ENCODE data around the gene RPS18.
A peak's percentile ranks its signal among the peaks of the same experiment; 100 is the strongest.

The RPS18 gene

DNA sequence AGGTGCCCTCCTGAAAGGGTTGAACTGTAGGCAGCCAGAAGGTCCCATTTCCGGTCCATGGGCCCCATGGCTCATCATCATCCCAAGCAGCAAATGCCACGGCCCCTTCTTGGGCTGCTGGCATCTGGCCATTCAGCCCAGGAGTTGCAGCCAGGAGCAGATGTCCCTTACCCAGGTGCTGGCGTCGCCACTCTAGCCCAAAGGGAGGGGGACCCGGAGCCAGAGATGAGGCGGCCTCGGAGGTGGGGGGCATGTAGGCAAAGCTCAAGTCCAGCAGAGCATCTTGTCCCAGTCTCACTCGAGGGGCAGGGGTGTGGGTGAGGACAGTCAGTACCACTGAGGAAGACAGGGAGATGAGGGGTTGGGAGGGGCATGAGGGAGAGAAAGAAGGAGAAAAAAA is 33.2 kb downstream of the RPS18 start:
- DNase-seq = no peak
- no peak overlapping the region for H3K27ac ChIP-seq
- H3K27me3 ChIP-seq (ENCODE audit: insufficient read depth, low read depth, severe bottlenecking) = no peaks in the 10 kb centered on the region
- no peaks in the 10 kb centered on the region for H3K36me3 ChIP-seq
- TF ChIP-seq, protein P1, sequence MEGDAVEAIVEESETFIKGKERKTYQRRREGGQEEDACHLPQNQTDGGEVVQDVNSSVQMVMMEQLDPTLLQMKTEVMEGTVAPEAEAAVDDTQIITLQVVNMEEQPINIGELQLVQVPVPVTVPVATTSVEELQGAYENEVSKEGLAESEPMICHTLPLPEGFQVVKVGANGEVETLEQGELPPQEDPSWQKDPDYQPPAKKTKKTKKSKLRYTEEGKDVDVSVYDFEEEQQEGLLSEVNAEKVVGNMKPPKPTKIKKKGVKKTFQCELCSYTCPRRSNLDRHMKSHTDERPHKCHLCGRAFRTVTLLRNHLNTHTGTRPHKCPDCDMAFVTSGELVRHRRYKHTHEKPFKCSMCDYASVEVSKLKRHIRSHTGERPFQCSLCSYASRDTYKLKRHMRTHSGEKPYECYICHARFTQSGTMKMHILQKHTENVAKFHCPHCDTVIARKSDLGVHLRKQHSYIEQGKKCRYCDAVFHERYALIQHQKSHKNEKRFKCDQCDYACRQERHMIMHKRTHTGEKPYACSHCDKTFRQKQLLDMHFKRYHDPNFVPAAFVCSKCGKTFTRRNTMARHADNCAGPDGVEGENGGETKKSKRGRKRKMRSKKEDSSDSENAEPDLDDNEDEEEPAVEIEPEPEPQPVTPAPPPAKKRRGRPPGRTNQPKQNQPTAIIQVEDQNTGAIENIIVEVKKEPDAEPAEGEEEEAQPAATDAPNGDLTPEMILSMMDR (IDR thresholded peaks at IDR 0.05; ENCODE audit: low read depth, low read length) = no peak
- H3K4me3 ChIP-seq (ENCODE audit: low read depth, low read length) = no peak overlapping the region
- H3K9me3 ChIP-seq (ENCODE audit: severe bottlenecking) = no peaks in the 10 kb centered on the region

DNA sequence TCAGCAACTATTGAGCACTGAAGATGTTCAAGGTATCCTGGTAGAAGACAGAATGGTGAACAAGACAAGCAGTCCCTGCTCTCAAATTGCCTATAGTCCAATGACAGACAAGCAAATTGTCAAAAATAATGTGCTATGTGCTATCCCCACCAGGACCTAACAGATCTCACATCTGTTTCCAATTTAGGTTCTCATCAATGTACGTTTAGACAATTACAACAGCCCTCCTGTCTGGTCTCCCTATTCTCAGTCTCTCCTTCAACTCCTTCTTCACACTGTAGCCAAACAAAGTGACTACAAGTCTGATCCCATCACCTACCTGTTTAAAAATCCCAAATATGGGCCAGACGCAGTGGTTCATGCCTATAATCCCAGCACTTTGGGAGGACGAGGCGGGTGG is 34.5 kb downstream of the RPS18 start:
- no peak for DNase-seq
- no peaks in the 10 kb centered on the region for H3K36me3 ChIP-seq
- no peak overlapping the region for H3K4me3 ChIP-seq (ENCODE audit: low read depth, low read length)
- no peaks in the 10 kb centered on the region for H3K9me3 ChIP-seq (ENCODE audit: severe bottlenecking)
- H3K27me3 ChIP-seq (ENCODE audit: insufficient read depth, low read depth, severe bottlenecking) = no peaks in the 10 kb centered on the region
- no peak overlapping the region for H3K27ac ChIP-seq
- TF ChIP-seq, protein P1 (IDR thresholded peaks at IDR 0.05; ENCODE audit: low read depth, low read length) = no peak

DNA sequence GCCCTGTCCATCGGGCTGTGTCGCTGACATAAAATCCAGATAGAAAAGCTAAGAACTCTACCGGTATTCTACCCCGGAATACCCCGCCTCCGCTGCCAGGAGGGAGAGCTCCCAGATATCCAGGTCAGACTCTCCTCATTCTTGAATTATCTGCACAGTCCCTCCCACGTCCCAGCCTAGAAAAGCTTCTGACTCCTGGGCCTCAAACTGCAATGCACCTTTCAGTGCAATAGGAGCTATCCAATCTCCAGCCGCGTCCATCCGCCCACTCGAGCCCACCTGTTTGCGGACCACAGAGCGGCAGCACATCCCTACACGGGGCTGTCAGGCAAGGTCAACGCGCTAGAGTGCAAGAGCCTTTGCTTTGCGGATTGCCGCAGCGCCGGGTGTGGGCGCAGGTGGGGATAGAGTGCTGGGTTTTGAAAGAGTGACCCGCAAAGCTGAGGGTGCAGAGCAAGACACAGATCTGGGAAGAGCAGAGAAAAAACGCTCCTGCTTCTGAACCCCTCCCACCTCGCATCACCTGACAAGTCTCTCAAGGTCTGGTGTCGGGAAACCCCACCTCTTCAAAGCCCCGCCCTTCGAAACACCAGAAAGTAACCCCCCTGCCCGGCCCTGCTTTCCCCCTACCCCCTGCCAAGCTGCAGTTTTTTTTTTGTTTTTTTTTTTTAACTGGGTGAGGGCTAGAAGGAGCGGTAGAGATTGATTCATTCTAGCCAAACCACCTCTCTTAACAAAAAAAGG is 40.7 kb downstream of the RPS18 start:
- TF ChIP-seq, protein P1 (IDR thresholded peaks at IDR 0.05; ENCODE audit: low read depth, low read length) = peak; percentile 32; the same call in 1 of the 2 replicates
- Histone ChIP-seq H3K9me3 (ENCODE audit: severe bottlenecking) (no peaks in the 10 kb centered on the region), H3K27me3 (ENCODE audit: insufficient read depth, low read depth, severe bottlenecking) (no peaks in the 10 kb centered on the region), H3K36me3 (peaks cover 7% of the 10 kb centered on the region; the same call in 1 of the 2 replicates), H3K27ac (no peak overlapping the region), H3K4me3 (ENCODE audit: low read depth, low read length) (peak overlapping the region; percentile 56)
- peak; percentile 89 for DNase-seq

DNA sequence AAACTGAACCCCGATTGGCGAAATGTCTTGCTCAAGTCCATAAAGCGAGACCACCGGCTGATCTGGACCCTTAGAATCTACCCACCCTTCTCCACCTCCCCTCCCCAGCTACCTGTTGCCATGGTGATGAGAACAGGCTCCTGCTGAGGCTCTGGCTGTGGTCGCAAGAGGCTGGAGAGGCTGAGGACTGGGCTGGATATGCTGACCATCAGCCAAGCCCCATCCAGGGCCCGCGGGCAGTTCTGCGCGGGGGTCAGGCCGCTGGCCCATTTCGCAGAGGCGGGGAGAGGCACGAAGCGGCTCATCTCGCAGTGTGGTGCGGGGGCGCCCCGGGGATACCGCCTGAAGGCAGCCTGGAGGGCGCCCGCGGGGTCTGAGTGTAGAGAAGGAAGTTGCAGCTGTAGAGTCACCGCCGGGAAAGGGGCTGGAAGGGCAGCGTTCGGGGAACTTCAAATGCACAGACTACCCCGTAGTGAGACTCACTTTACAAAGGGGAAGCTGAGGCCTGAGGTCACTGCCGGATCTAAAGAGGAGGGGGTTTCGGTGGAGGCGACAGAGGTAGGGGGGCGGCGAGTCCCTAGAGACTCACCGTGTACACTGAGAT is 41.3 kb downstream of the RPS18 start:
- Histone ChIP-seq H3K36me3 (peaks cover 7% of the 10 kb centered on the region; the same call in 1 of the 2 replicates), H3K4me3 (ENCODE audit: low read depth, low read length) (peak overlapping the region; percentile 56), H3K27me3 (ENCODE audit: insufficient read depth, low read depth, severe bottlenecking) (no peaks in the 10 kb centered on the region), H3K9me3 (ENCODE audit: severe bottlenecking) (no peaks in the 10 kb centered on the region), H3K27ac (no peak overlapping the region)
- DNase-seq = no peak
- TF ChIP-seq, protein P1 (IDR thresholded peaks at IDR 0.05; ENCODE audit: low read depth, low read length) = no peak

DNA sequence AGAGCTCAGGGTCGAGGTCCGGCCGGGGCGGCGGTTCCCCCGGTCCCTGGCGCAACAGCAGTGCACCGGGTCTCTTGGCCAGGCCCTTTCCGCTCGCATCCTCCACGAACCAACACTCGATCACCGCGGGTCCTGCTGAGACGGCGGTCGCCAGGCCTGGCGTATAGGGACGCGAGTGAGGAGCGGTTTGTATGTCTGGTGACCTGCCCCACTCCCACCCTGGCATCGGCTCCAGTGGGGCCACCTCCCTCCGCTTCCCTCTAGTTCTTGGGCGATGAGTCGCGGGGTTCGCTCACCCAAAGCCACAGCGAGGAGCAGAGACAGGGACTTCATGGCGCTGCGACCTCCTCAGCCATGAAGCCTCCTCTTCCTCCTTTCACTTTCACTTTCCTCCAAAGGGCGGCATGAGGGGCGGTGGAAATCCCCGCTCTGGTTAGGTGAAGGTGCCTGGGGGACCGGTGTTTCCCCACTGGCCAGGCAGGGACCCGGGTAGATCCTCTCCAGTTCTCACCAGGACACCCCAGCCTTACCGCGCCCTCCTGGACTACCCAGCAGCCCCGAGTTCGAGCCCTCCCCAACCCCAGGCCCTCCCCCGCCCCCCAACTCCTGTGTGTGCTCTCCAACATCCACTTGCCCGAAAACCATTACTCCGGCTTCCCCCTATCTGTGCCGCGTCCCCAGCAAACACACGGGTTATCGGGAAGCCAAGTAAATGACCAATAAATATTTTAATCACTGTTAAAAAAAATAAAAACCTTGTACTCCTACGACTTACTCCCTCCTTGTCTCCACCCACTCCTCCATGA is 42.0 kb downstream of the RPS18 start, which contains the start of gene TAPBP:
TAPBP (minus strand) TSS at position 370 of the 806 bp plus-strand sequence; CDS start at position 333, 37 bp downstream.
- H3K27ac ChIP-seq = no peak within 1 kb of the TSS

More for the DNA sequence above, 42.0 kb downstream of the RPS18 start, which contains the start of gene TAPBP:
- H3K36me3 ChIP-seq = peaks cover 13% of the 10 kb centered on the region
- DNase-seq = peak; percentile 47
- H3K9me3 ChIP-seq (ENCODE audit: severe bottlenecking) = no peaks in the 10 kb centered on the region
- TF ChIP-seq, protein P1 (IDR thresholded peaks at IDR 0.05; ENCODE audit: low read depth, low read length) = no peak
- H3K4me3 ChIP-seq (ENCODE audit: low read depth, low read length) = peak within 1 kb of the TSS; percentile 56
- no peaks in the 10 kb centered on the region for H3K27me3 ChIP-seq (ENCODE audit: insufficient read depth, low read depth, severe bottlenecking)
